ENCODE data around the gene ABCE1.

Gene ABCE1

GRCh38 chr4:145176641-145177432 lies 78.7 kb downstream of the ABCE1 start:
- DNase-seq (ENCODE audit: low read depth in 3 of 3, low spot score in 1 of 3), result no peak

GRCh38 chr4:145177511-145177905 lies 79.4 kb downstream of the ABCE1 start:
- no peak for DNase-seq (ENCODE audit: low read depth in 3 of 3, low spot score in 1 of 3)

- DNase-seq (ENCODE audit: low read depth in 3 of 3, low spot score in 1 of 3), result no peak
Measured at GRCh38 chr4:145177906-145178538, 79.9 kb downstream of the ABCE1 start.

- DNase-seq (ENCODE audit: low read depth in 3 of 3, low spot score in 1 of 3), result no peak
Measured at GRCh38 chr4:145178740-145179280, 80.7 kb downstream of the ABCE1 start.
